Body of pancreas (tissue), 4 donors: ENCODE data around the gene HMCN1. TPM values are rescaled to one million over a fixed set of nuclear protein-coding genes. Genes with fewer than 3 reads are reported as not detected.

Source experiments
- ATAC-seq: fragments of 150-250 bp; one replicate; pipeline ENCODE4 v1.9.1; 2016
- DNase-seq, 4 donors: peaks; one replicate each; pipeline ENCODE4 v3.0.0-alpha.2; 2019
- H3K27ac ChIP-seq, 4 donors: fragments of 200-600 bp; sonication (generic); 1 replicate in 3 of 4; 2 replicates in 1 of 4; pipeline versions ENCODE4 v1.5.1 to v1.6.1; 2016 to 2019; ENCODE audit warnings: mild to moderate bottlenecking in 1 of 4, mixed read lengths in 1 of 4, moderate library complexity in 1 of 4
- H3K27me3 ChIP-seq, 2 donors: fragments of 200-600 bp; sonication (generic); one replicate each; pipeline ENCODE4 v1.6.0; 2016; ENCODE audit warnings: mild to moderate bottlenecking in 1 of 2
- H3K36me3 ChIP-seq, 2 donors: fragments of 200-600 bp; sonication (generic); replicated peaks in 1 of 2; 2 replicates each; pipeline ENCODE4 v1.5.1; 2016; ENCODE audit warnings: low read depth in 2 of 2; ENCODE audit not compliant: insufficient read depth in 1 of 2
- H3K4me1 ChIP-seq: fragments of 200-600 bp; sonication (generic); one replicate; pipeline ENCODE4 v1.6.0; 2016
- H3K4me3 ChIP-seq, 2 donors: fragments of 200-600 bp; sonication (generic); 1 replicate in 1 of 2; 2 replicates in 1 of 2; pipeline ENCODE4 v1.5.1; 2016 to 2019
- H3K9me3 ChIP-seq, 3 donors: fragments of 200-600 bp; sonication (generic); 1 replicate in 2 of 3; 2 replicates in 1 of 3; pipeline ENCODE4 v1.5.1; 2016
- CTCF ChIP-seq, 7 experiments: fragments of 450-650 bp in 4 of 7; fragments of 200-600 bp in 3 of 7; sonication (generic) in 3 of 7; IDR thresholded peaks; one replicate each; pipeline ENCODE4 v1.5.1; 2016 to 2019; ENCODE audit warnings: antibody characterized with exemption in 7 of 7
- POLR2A ChIP-seq, 3 donors: fragments of 450-650 bp; IDR thresholded peaks; one replicate each; pipeline ENCODE4 v1.6.1; 2016; ENCODE audit warnings: antibody characterized with exemption in 3 of 3, mild to moderate bottlenecking in 2 of 3
- WGBS, 2 donors: methylation state at CpG; one replicate each; pipeline ENCODE4 v1.1.5; 2017; 5-methylcytosine and 5-hydroxymethylcytosine counted together
- intact Hi-C: fragments of 100-400 bp; cut with DNase I; formaldehyde crosslinking; loops from one replicate; pipeline ENCODE4 v1.15.1; 2023
- total RNA-seq, 2 donors: library from RNA; depleted of rRNA; stranded (reverse); fragments of >200 nt; gene quantifications; one replicate each; pipeline ENCODE4 v1.1.0, GENCODE V29; 2016

Gene HMCN1
- total RNA-seq, 2 donors from 2014 or later = 2.1 to 2.3 TPM

DNA sequence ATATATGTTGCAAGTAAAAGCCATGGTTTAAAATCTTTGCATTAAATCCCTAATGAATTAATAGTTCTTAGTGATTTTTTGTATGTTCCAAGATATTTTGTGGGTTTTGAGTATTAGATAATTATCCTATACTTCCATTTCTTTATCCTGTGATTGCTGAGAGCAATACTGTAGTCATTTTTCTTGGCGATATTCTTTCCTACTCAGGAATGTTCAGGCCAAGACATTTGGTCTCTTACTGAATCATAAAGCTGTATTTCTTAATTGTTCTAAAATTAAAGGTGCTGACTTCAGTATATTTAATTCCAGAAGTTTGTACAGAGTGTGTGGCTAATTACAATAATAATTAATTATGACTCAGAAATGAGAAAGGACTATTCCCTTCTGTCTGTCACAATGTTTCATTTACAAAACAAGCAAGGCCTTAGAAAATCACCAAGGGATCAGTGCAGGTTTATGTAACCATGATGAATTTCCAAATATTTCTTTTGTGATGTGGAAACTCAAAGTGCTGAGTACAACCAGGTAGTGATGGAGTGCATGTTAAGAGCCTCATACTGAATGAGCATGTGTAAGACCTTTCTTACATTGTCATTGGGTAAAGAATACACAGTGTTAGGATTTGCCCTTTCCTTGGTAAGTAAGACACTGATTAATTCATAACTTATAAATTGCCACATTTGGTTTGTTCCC is 161.2 kb downstream of the HMCN1 start:
- no peak for ATAC-seq
- DNase-seq = no peak
- Histone ChIP-seq H3K36me3 (no peaks in the 10 kb centered on the region), H3K4me1 (no peaks in the 10 kb centered on the region), H3K27ac (no peak overlapping the region), H3K27me3 (no peaks in the 10 kb centered on the region), H3K9me3 (no peaks in the 10 kb centered on the region), H3K4me3 (no peak overlapping the region)
- intact Hi-C loops = no loop called here
- TF ChIP-seq CTCF (IDR thresholded peaks at IDR 0.05) = no peak
- TF ChIP-seq POLR2A (IDR thresholded peaks at IDR 0.05) = no peak
- WGBS, 2 donors = 74 to 92% methylated on average over 1 of the region's 1 CpG

DNA sequence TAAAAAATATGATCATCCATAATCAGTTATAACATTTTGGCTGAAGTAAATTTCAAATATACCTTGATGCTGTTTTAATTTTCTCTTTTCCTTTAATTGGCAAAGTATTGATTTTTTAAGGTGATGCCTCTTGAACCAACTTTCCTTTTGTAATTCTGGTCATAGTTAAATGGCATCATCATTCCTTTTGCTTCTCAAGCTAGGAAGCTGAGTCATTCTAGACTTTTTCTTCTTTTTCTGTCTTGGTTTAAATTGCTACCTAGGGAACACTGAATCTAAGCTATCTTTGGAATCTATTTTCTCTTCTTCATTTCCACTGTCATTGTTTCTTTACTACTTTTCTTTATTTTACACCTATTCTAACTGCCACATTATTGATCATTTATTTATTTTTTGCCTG is 162.7 kb downstream of the HMCN1 start:
- Histone ChIP-seq H3K4me3 (no peak overlapping the region), H3K4me1 (no peaks in the 10 kb centered on the region), H3K36me3 (no peaks in the 10 kb centered on the region), H3K9me3 (no peaks in the 10 kb centered on the region), H3K27ac (no peak overlapping the region), H3K27me3 (no peaks in the 10 kb centered on the region)
- DNase-seq = no peak
- no peak for ATAC-seq
- intact Hi-C loops = no loop called here
- TF ChIP-seq POLR2A (IDR thresholded peaks at IDR 0.05) = no peak
- TF ChIP-seq CTCF (IDR thresholded peaks at IDR 0.05) = no peak

- Histone ChIP-seq H3K27me3 (no peaks in the 10 kb centered on the region), H3K9me3 (no peaks in the 10 kb centered on the region), H3K4me1 (no peaks in the 10 kb centered on the region), H3K4me3 (no peak overlapping the region), H3K36me3 (no peaks in the 10 kb centered on the region), H3K27ac (no peak overlapping the region)
- DNase-seq = no peak
- intact Hi-C loops = no loop called here
- 47 to 55% methylated on average over 1 of the region's 1 CpG for WGBS, 2 donors
- ATAC-seq = no peak
- no peak for TF ChIP-seq POLR2A (IDR thresholded peaks at IDR 0.05)
- TF ChIP-seq CTCF (IDR thresholded peaks at IDR 0.05) = no peak
Measured at GRCh38 chr1:185906186-185906585, 172.0 kb downstream of the HMCN1 start.

- DNase-seq (no peak), ATAC-seq (no peak)
- no peaks in the 10 kb centered on the region for H3K4me1 ChIP-seq
- H3K4me3 ChIP-seq = no peak overlapping the region
- no peaks in the 10 kb centered on the region for H3K27me3 ChIP-seq
- H3K27ac ChIP-seq = no peak overlapping the region
- no peaks in the 10 kb centered on the region for H3K36me3 ChIP-seq
- WGBS, 2 donors = 47 to 61% methylated on average over 2 of the region's 2 CpGs
- H3K9me3 ChIP-seq = no peaks in the 10 kb centered on the region
- TF ChIP-seq POLR2A (IDR thresholded peaks at IDR 0.05) = no peak
- TF ChIP-seq CTCF (IDR thresholded peaks at IDR 0.05) = no peak
- intact Hi-C loops = no loop called here
Measured at GRCh38 chr1:185907246-185907645, 173.1 kb downstream of the HMCN1 start.

DNA sequence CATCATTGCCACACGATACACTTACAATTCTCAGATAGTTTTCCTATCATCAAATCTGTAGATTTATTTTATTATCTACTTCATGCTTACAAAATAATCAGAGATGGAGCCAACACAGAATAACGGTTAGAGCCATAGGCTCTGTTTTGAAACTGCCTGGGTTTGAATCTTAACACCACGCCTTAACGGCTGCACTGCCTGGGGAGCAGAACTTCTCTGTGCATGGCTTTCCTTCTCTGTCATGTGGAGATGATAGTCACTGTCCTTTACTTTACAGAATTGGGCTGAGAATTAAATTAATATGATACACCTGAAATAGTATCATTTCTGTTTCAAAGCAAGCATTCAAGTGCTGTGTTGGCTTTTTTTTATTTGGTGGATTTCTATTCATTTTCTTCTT is 177.8 kb downstream of the HMCN1 start:
- intact Hi-C loops = no loop called here
- WGBS, 2 donors = 87 to 88% methylated on average over 4 of the region's 4 CpGs
- TF ChIP-seq CTCF (IDR thresholded peaks at IDR 0.05) = no peak
- TF ChIP-seq POLR2A (IDR thresholded peaks at IDR 0.05) = no peak
- no peaks in the 10 kb centered on the region for H3K27me3 ChIP-seq
- H3K4me1 ChIP-seq = no peaks in the 10 kb centered on the region
- no peaks in the 10 kb centered on the region for H3K36me3 ChIP-seq
- H3K27ac ChIP-seq = no peak overlapping the region
- DNase-seq (no peak), ATAC-seq (no peak)
- H3K4me3 ChIP-seq = no peak overlapping the region
- no peaks in the 10 kb centered on the region for H3K9me3 ChIP-seq
